GM21786 (cell line): ENCODE measurements around the gene AQP12A.

Source experiments
- ATAC-seq: cut with Tn5 transposase; IDR thresholded peaks from one replicate; pipeline ENCODE4 v1.9.1; 2021; ENCODE audit not compliant: unreplicated experiment

AQP12A gene

DNA sequence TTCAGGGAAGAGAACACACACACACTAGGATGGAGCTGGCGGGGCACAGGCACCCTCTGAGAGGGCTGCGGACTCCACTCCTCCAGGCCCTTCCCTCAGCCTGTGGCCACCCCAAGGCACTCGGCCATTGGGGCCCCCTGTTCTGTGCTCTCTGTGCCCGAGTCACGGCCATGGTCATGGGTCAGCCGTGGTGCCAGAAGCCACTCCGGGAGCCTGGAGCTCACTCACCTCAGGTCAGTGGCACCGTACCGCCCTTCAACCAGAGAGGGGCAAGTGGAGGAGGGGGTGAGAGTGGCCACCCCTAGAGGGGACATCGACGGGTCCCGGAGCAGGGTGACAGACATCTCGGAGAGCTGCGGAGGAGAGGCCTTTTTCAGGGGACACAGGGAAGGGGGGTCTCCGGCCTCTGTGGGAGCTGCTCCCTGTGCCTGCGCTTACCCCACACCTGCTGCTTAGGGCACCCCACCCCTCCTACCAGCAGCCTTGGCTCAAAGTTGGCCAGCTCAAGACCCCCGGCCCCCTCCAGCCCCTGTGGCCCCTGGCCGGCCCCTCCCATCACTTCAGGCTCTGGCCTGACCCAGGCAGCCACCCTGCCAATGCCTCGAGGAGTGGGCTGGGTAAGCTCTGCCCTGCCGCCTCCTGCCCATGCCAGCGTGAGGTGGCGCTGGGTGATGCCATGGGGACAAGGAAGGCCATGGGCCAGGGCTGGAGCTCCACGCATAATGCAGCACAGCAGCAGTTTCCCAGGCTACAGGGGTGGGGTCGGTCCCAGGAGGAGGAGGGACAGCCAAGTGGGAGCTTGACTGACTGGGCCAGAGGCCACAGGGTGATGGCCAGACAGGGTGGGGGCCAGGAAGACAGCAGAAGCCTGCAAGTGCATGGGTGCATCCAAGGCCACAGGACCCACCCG is 29.3 kb downstream of the AQP12A start:
- ATAC-seq = no peak

DNA sequence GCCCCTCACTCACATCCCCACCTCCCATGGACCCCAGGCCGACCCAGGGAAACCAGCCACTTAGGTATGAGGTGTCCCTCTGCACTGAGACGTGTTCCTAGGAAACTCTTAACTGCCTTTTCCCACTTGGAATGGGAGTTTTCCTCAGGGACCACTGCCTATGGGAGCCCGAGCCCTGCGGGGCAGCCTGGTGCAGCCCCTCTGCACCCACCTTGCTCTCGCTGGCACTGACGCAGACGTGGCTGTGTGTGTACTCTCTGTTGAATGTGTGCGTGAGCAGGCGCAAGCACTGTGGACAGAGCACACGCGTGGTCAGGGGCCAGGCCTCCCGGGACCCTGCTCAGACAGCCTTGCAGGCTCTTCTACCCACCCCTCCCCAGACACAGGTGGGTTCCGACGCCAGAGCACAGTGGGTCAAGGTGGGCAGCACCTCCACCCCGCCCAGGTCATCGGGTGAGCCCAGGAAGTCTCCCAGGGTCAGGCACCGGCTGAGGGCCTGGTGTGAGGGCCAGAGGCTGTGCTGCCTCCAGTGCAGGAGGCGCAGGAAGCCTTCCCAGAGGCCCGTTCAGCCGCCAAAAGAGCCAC is 30.0 kb downstream of the AQP12A start:
- ATAC-seq = no peak

DNA sequence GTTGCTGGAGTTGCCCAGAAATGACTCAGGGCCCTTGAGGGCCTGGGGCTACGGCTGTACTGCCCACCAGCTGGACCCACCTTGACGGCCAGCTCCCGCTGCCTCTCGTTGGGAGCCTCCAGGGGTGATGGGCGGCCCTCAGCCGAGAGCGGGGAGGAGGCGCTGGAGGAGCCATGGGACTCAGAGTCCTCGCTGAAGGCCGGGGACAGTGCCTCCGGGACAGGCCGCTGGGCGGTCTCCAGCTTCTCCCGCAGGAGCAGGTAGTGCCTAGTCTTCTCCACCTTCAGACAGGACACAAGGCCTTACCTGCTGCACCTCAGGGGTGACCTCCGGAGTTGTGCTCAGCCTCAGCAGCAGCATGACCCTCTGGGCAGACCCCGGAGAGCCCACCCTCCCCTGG is 30.7 kb downstream of the AQP12A start:
- no peak for ATAC-seq

DNA sequence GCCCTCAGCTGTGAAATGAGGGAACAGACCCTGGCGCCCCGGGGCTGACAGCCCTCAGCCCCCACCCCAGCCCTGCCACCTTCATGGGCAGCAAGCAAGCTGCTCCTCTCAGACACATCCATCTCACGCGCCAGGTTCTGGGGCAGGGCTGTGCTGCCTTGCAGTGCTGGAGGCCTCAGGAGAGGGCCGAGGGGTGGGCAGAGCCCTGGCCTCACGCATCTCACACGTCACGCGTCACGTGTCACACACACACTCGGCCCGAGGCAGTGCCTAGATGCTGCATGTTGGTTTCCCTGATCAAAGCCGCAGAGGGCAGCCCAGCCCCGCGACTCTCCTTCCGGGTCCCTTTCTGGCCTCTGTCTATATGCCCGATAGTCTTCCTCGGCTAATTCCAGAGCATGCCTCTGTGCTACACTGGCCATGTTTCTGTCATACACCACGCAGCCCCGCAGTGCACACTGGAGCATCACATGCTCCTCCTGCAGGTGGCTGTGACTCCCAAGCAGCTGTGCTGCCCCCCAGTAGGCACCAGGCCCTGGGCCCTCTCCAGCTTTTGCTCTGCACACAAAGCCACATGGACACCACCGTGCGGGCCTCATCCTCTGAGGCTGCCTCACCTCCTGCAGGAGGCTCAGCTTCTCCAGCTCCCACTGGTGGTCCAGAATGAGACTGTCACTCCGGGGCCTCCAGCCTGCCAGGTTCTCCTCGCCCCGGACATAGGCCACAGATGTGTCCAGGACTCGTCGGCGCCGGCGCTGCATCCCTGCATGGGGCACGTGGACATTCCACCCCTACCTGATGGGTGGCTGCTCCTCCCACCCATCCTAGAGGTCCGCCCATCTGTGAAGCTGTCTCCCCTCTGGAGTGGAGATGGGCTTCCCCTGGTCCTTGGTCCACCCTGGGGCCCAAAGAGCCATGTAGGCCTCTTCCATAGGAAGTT is 31.4 kb downstream of the AQP12A start:
- no peak for ATAC-seq

DNA sequence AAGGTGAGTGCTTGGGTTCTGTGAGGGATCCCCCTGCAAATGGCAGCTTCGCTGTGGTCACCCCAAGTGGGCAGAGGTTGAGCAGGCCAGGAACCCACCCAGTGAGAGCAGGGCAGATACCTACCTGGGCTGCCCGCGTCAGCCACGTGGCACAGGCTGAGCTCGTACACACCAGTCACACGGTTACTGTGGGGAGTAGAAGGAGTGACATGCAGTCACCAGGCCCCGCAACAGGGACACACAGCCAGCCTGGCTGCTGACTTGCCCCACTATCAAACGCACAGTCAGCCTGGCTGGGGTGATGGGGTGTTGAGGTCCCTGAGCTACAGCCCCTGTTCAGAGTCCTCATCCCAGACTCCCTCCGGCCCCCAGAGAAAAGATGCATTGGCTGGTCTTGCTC is 32.2 kb downstream of the AQP12A start:
- no peak for ATAC-seq

DNA sequence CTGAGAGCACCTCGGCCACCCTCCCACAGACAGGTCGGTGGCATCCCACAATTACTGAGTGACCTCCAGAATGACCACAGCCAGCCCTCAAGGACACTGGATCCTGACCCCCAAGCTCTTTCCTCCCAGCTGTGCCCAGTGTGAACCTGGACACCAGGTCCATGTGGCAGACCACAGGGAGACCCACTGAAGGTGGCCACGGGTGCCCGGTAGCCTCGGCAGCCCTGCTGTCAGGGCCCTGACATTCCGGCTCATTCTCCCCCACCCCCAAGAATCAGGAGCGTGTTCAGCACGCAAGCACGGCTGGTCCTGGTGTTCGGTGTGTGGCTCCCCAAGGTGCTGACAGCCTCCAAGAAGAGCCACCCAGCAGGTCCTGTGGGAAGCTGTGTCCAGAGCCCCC is 32.8 kb downstream of the AQP12A start:
- no peak for ATAC-seq

DNA sequence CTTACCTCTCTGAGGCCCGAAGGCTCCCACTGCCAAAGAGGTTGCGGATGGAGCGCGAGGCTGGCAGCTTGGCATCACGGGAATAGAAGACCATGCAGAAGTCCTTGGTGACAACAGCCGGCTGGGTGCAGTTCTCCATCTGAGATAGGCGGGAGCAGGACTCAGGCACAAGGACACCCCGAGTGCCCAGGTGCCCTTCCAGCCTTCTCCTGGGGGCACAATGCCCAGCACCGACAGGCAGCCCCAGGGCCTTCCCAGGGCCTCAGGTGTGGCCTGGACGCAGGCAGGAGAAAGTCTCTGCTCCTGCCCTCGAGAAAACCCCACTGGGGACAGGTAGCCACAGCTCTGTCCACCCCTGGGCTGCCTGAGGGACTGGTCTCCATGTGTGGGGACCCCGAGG is 33.6 kb downstream of the AQP12A start:
- ATAC-seq = no peak

DNA sequence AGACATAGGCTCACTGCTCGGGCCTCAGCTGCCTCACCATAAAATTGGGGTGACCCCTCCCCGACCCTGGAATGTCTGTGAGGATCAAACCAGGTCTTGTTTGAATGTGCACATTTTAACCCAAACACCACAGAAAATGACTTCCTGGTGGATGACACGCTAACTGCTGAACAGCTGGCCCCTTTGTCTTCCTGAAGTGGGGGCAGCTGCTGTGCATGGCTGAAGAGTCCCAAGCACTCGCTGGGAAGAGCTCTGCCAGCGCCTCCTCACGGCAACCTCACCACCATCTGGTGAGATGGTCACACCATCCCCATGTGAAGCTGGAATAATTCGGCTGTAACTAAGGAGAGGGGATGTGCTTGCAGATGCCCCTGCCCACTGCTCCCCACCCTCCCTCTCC is 34.0 kb downstream of the AQP12A start:
- ATAC-seq = no peak

DNA sequence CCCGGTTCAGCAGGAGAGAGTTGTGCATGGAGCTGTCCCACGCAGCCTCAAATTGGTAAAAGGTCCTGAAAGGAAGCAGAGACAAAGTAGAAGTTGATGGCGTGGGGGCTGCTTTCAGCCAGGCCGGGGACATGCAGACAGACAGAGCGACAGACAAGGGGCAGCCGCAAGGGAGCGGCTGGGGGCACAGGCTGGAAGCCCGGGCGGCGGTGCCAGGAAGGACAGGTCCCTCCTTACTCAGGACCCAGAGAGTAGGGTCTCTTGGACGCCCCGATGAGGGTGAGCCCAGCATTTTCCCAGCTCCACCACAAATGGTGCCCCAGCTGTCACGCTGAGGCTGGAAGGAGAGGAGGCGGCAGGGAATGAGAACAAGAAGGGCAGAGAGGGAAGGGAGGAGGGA is 35.2 kb downstream of the AQP12A start:
- ATAC-seq = no peak

DNA sequence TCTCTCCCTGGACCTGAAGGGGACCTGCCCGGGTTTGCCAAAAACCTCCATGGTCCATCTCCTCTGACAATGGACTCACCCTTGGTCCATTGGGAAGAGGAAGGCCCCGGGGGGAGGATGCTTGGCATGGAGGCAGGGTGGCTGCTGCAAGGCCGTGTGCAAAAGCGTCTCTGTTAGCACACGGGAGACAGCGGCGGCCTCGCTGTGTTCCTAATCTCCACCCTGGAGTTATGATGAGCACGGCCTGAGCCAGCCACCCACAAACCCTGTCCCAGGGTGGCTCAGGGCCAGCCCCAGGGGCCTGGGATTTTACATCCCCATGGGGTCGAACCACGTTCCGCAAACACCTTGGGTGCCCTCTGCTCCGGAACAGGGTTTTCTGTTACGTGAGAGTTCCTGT is 35.8 kb downstream of the AQP12A start:
- ATAC-seq = no peak

DNA sequence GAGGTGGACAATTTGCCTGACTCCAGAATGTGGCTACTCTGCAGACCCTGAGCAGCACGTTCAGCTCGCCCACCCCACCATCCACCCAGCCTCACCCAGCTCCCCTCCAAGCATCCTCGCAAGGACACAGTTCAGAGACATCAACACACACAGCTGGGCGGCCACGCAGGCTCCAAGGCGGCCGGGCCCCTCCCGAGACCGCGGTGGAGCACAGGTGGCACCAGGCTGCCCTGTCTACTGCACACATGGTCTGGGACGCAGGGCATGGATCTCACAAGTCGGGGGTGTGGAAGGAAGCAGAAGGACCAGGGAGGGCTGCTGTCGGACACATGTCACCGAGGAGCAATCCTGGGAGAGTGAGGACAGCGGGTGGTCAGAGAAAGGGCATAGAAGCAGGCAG is 36.2 kb downstream of the AQP12A start:
- no peak for ATAC-seq

DNA sequence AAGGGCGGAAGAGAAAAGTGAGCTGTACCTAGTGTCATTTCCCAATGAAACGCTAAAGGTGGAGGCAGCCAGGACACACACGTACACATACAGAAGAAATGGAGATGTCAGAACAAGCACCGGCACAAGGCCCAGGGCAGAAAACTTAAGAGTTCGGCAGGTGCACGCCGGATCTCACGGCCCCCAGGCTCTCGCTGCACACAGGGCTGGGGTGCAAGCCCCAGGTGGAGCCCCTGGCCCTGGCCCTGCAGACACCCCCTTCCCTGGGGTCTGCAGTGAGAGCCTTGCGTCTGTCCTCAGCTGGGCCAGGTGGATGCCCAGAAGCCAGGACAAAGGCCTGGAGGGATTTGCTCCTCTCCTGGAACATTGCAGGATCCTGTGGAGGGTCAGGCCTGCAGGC is 36.7 kb downstream of the AQP12A start:
- ATAC-seq = no peak

DNA sequence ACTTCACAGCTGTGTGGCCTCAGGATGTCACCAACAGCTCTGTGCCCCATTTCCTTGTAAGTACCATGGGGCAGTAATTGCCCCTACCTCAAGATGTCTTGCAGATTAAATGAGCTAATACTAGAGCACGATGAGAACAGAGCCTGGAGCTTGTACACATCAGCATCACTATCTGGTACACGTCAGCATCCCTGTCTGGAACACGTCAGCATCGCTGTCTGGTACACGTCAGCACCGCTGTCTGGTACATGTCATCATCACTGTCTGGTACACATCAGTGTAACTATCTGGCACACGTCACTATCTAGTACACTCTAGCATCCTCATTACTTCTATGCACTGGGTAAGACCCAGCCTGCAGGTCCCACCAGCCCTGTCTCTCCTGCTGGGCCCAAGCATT is 37.2 kb downstream of the AQP12A start:
- ATAC-seq = no peak

DNA sequence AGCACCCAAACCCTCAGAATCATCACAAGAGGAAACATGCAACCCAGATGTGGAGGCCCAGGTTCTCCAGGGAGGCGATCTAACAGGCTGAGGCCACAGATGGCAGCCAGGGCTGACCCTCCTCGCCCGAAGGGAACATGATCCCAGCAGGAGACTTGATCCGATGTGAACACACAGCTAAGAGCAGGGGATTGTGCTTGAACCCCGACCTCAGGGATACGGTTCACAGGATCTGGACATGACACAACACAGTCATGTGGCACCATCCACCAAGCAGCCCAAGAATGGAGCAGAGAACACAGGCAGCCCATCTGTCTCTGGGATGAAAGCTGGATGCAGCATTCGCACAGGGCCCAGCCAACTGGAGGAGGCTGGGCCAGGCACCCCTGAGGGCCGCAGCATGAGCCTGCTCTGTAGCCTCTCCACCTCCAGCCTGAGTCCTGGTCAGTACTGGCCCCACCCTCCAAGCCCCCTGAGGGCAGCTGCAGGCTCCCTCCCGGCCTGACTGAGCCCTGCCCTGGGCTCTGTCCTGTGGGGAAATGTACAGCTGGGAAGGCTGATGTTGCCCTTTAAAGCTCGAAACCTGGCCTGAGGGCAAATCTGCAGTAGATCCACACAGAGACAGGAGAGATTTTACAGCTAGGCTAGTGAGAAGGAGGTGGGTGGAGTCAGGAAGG is 39.0 kb downstream of the AQP12A start:
- ATAC-seq = no peak

DNA sequence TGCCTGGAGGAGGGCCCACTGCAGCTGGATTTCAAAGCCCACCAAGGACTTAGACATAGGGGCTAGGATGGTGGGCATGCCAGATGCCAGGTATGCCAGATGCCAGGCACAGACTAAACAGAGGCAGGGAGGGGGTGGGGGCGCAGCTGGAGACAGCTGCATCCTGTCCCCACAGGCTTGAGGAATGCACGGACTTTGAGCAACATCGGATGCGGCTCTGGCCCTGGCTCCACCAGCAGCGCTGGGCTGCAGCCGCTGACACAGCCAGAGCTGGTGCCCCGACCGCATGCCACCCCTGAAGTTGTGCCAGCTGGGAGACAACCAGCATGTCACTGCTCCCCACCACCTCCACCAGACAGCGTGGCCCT is 39.5 kb downstream of the AQP12A start:
- ATAC-seq = no peak

DNA sequence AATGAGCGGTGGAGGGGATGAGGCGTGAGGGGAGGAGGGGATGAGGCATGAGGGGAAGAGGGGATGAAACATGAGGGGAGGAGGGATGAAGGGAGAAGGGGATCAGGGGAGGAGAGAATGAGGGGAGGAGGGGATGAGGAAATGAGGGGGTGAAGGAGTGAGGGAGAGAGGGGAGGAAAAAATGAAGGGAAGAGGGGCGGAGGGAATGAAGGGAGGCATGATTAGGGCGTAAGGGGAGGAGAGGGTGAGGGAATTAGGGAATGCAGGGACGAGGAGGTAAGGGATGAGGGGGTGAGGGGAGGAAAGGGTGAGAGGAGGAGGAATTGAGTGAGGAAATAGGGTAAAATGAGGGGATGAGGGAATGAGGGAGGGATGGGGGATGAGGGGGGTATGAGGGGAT is 40.5 kb downstream of the AQP12A start:
- no peak for ATAC-seq

DNA sequence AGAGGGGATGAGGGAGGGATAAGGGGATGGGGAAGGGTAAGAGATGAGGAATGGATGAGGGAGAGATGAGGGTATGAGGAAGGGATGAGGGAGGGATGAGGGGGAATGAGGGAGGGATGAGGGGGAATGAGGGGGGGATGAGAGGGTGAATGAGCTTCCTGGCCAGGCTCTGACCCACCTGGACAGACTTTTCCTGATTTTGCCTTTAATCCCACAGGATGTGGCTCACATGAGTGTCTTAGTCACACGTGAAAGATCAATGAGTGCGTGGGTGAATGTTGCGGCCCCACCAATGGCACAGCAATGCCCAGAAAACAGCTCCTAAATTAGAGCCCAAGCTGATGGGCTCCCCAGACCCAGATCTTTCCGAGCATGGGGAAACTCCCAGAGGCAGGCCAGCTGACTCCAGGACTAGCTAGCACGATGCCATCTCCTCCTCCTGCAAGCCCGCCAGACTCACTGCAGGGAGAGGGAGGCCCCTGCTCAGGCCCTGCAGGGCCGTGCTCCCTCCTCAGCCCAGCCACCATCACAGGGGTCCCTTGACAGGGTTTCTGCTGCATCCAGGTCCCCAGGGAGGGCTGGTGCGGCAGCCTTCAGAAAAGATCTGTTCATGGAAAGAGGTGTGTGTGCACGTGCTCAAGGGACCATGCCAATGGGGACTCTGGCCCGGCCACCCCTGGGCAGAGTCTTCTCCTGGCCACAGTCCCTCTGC is 41.4 kb downstream of the AQP12A start:
- no peak for ATAC-seq

DNA sequence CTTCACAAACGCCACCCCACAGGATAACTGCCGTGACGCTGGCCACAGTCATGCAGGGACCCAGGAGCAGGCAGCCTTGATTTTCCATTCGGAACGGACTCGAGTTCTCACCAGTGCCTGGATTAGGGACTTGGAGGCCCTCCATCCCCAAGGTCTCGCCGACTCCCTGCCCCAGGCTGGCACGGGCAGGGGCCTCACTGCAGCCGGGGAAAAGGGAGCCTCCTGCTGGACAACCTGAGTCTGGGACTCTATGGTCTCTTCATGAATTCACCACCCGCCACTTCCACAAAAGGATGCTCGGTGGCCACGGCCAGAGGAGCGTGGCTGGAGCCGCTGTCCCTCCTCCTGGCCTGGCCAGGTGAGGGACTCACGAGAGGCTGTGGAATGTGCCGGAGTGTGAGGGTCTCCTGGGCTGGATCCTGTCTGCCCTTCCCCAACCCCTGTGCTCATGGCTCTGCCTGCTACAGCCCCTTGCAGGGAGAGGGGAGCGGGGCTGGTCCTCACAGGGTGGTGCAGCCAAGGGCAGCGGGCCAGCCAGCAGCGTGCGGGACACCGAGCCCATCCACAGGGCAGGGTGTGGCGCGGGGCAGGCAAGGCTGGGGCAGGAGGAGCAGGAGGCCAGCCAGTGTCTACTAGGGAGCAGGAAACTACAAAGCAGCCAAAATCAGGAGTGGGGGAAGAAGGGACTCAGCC is 42.3 kb downstream of the AQP12A start:
- no peak for ATAC-seq

DNA sequence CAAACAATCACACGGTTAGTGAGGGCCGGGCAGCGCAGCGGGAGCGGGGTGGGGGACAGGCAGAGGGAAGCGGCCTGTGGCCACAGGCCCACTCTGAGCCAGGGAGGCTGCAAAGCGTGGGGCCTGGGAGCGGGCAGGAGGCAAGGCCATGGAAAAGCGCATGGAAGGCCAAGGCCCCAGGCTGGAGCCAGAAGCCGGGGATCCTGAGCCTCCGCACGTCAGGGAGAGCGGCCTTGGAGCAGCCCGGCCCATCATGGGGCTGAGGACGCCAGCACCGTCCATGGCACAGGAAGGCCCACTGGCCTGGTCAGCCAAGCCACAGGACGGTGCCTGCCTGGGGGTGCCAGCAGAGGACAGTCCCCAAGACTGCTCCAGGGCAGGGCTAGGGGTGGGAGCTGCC is 43.1 kb downstream of the AQP12A start:
- no peak for ATAC-seq

DNA sequence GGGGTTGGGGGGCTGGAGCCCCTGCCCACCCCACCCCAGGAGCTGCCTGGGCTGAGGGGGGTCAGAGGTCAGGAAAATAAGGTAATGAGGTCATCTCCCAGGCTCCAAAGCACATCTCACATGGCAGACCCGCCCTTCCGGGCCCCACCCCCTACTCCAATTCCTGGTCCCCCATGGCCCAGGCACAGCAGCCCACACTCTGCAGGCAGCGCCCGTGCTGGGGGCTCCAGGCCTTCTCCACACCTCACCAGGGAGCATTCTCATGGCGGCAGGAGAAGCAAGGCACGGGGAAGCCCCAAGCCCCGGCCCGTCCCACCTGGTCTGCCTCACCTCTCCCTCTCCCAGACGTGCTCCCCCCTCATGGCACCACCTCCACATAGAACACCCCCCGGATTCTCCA is 43.8 kb downstream of the AQP12A start:
- no peak for ATAC-seq
